BJ (cell line): ENCODE results near the gene BLOC1S1. TPM values are rescaled to one million over a fixed set of nuclear protein-coding genes. Genes with fewer than 3 reads are reported as not detected.

Experiments used
- CTCF ChIA-PET: fragments of 350-600 bp; formaldehyde crosslinking; extraction: SDS; loops from one replicate; lab custom pipeline; 2021; ENCODE audit warnings: antibody characterized with exemption, inconsistent platforms; lab: Yijun Ruan, JAX
- POLR2A ChIA-PET: fragments of 300-600 bp; sonication (Branson Sonifier 250); formaldehyde crosslinking; extraction: SDS; loops from one replicate; lab custom pipeline; 2021; ENCODE audit warnings: antibody characterized with exemption; lab: Charles Lee
- DNase-seq: peaks from one replicate; pipeline ENCODE4 v3.0.0-alpha.2; 2011; ENCODE audit warnings: low read depth
- H3K27me3 ChIP-seq: 2 replicates; pipeline ENCODE4 v1.6.0; 2011; ENCODE audit warnings: low read length; ENCODE audit not compliant: control insufficient read depth, insufficient read depth
- H3K36me3 ChIP-seq: 2 replicates; pipeline ENCODE4 v1.5.1; 2011; ENCODE audit warnings: low read length; ENCODE audit not compliant: control insufficient read depth, insufficient read depth
- H3K4me3 ChIP-seq: 2 replicates; pipeline ENCODE4 v1.5.1; 2011; ENCODE audit warnings: low read depth, mild to moderate bottlenecking, control low read depth, low read length
- polyA minus RNA-seq: library from RNA; depleted of rRNA, polyadenylated mRNA; stranded (reverse); fragments of >200 nt; gene quantifications from 2 replicates; pipeline ENCODE4 v1.2.3, GENCODE V29; 2011; rRNA and poly(A)+ RNA removed
- polyA plus RNA-seq: library from polyadenylated mRNA; depleted of rRNA; stranded (reverse); fragments of >200 nt; gene quantifications from 2 replicates; pipeline ENCODE4 v1.2.3, GENCODE V29; 2011; rRNA removed
- TF ChIP-seq, protein P1 (sequence below): IDR thresholded peaks from 2 replicates; pipeline ENCODE4 v1.5.1; 2011; ENCODE audit warnings: low read depth, mild to moderate bottlenecking, control low read depth, inconsistent platforms, low read length, moderate library complexity; ENCODE audit not compliant: insufficient read depth

The BLOC1S1 gene
- polyA plus RNA-seq, result 147 and 172 TPM in 2 replicates
- polyA minus RNA-seq, result 31.2 and 41.8 TPM in 2 replicates

- H3K36me3 ChIP-seq, result no peaks in the 10 kb centered on the region
- POLR2A ChIA-PET, result interaction anchor here (0.7 kb wide), 1 partner anchor 14 kb away, joined by 4 read pairs; no protein-coding TSS in a partner anchor
- CTCF ChIA-PET, result interaction anchor here (0.6 to 1.7 kb wide), 5 partner anchors 9 to 1924 kb away, joined by 3 to 4 read pairs (median 3); a partner anchor contains a TSS
- DNase-seq, result no peak
- no peaks in the 10 kb centered on the region for H3K27me3 ChIP-seq
- TF ChIP-seq, protein P1, sequence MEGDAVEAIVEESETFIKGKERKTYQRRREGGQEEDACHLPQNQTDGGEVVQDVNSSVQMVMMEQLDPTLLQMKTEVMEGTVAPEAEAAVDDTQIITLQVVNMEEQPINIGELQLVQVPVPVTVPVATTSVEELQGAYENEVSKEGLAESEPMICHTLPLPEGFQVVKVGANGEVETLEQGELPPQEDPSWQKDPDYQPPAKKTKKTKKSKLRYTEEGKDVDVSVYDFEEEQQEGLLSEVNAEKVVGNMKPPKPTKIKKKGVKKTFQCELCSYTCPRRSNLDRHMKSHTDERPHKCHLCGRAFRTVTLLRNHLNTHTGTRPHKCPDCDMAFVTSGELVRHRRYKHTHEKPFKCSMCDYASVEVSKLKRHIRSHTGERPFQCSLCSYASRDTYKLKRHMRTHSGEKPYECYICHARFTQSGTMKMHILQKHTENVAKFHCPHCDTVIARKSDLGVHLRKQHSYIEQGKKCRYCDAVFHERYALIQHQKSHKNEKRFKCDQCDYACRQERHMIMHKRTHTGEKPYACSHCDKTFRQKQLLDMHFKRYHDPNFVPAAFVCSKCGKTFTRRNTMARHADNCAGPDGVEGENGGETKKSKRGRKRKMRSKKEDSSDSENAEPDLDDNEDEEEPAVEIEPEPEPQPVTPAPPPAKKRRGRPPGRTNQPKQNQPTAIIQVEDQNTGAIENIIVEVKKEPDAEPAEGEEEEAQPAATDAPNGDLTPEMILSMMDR, result peak; percentile 2; the same call in 1 of the 2 replicates
- H3K4me3 ChIP-seq, result peak within 1 kb of the TSS; percentile 74
Measured at GRCh38 chr12:55715833-55716581, at the start of gene BLOC1S1. Gene BLOC1S1 (plus strand): TSS chr12:55716046. CDS start chr12:55716052, 6 bp downstream.

DNA sequence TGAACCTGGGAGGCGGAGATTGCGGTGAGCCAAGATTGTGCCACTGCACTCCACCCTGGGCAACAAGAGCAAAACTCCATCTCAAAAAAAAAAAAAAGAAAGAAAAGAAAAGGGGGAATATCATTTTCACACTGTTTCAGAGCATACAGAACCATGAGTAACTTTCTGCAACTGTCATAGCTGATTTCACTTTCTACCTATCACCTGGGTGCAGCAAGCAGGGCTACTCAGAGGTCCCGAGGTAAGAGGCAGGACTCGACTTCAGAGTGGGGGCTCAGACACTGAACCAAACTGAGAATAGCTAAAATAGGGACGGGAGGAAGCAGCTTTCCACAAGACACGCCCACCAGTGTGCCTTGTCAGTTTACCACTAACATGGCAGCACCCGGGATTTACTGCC, 49.3 kb upstream of the BLOC1S1 start:
- ChIA-PET CTCF (interaction anchor here (0.6 kb wide), 2 partner anchors 143 to 1093 kb away, joined by 3 to 4 read pairs; no protein-coding TSS in a partner anchor), POLR2A (no interaction called here)
- Histone ChIP-seq H3K27me3 (peaks cover 2% of the 10 kb centered on the region), H3K36me3 (no peaks in the 10 kb centered on the region), H3K4me3 (no peak overlapping the region)
- no peak for DNase-seq
- TF ChIP-seq, protein P1, result no peak

- H3K36me3 ChIP-seq, result no peaks in the 10 kb centered on the region
- CTCF ChIA-PET, result interaction anchor here (0.6 to 1.9 kb wide), 3 partner anchors 11 to 50 kb away, joined by 3 to 4 read pairs (median 4); a partner anchor contains a TSS
Measured at GRCh38 chr12:55670276-55670675, 45.6 kb upstream of the BLOC1S1 start.

DNA sequence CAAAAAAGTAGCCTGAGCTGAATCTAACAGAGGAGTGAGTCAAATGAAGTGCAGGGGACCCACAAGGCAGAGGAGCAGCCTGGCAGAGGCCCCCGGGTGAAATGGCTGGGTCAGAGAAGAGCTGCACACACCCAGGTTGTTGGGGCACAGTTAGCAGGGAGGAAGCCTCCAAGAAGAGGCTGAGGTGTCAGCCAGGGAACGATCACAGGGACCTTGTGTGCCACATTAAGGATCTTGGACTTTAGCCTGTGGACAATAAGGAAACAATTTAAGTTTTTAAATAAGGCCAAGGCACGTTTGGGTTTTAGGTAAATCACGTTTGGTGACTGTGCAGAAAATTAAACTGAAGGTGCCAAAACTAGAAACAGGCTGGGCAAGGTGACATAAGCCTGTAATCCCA, 44.1 kb upstream of the BLOC1S1 start:
- ChIA-PET CTCF (no interaction called here), POLR2A (no interaction called here)
- Histone ChIP-seq H3K27me3 (no peaks in the 10 kb centered on the region; the same call in 1 of the 2 replicates), H3K4me3 (no peak overlapping the region), H3K36me3 (no peaks in the 10 kb centered on the region)
- no peak for DNase-seq
- TF ChIP-seq, protein P1, result no peak

More at GRCh38 chr12:55670276-55670675, 45.6 kb upstream of the BLOC1S1 start:
- no peaks in the 10 kb centered on the region; the same call in 1 of the 2 replicates for H3K27me3 ChIP-seq
- no peak for DNase-seq
- no peak overlapping the region for H3K4me3 ChIP-seq
- POLR2A ChIA-PET, result no interaction called here
- TF ChIP-seq, protein P1, result no peak

- ChIA-PET POLR2A (no interaction called here), CTCF (interaction anchor here (0.6 to 1.7 kb wide), 3 partner anchors 9 to 143 kb away, joined by 3 to 5 read pairs (median 3); no protein-coding TSS in a partner anchor)
- TF ChIP-seq, protein P1, result no peak
- Histone ChIP-seq H3K27me3 (no peaks in the 10 kb centered on the region; the same call in 1 of the 2 replicates), H3K4me3 (no peak overlapping the region), H3K36me3 (no peaks in the 10 kb centered on the region)
- no peak for DNase-seq
Measured at GRCh38 chr12:55673638-55674037, 42.2 kb upstream of the BLOC1S1 start.
